ENCODE measurements around the gene SLC19A2.
A peak's percentile ranks its signal among the peaks of the same experiment; 100 is the strongest.
"Not testable (repeated sequence)": the region's sequence is repeated elsewhere in the genome, so short reads cannot be mapped to it uniquely, and the experiment has no call there.

Gene SLC19A2

GRCh38 chr1:169485431-169486280, at the start of gene SLC19A2:
Gene SLC19A2 (minus strand): TSS chr1:169485944. CDS start chr1:169485766, 178 bp downstream.
- peak; percentile 99 for DNase-seq (ENCODE audit: low read depth in 2 of 2)

GRCh38 chr1:169534653-169535052, 48.9 kb upstream of the SLC19A2 start:
- DNase-seq (ENCODE audit: low read depth in 2 of 2): no peak

GRCh38 chr1:169533528-169534190, 47.9 kb upstream of the SLC19A2 start:
- not testable (repeated sequence) for DNase-seq (ENCODE audit: low read depth in 2 of 2)

- DNase-seq (ENCODE audit: low read depth in 2 of 2): no peak
Measured at GRCh38 chr1:169530448-169530847, 44.7 kb upstream of the SLC19A2 start.

- no peak for DNase-seq (ENCODE audit: low read depth in 2 of 2)
Measured at GRCh38 chr1:169529068-169529642, 43.4 kb upstream of the SLC19A2 start.

- DNase-seq (ENCODE audit: low read depth in 2 of 2): no peak
Measured at GRCh38 chr1:169528215-169529067, 42.7 kb upstream of the SLC19A2 start.

- DNase-seq (ENCODE audit: low read depth in 2 of 2): no peak
Measured at GRCh38 chr1:169527451-169528214, 41.9 kb upstream of the SLC19A2 start.

GRCh38 chr1:169527001-169527400, 41.3 kb upstream of the SLC19A2 start:
- no peak for DNase-seq (ENCODE audit: low read depth in 2 of 2)

GRCh38 chr1:169526120-169526832, 40.5 kb upstream of the SLC19A2 start:
- no peak for DNase-seq (ENCODE audit: low read depth in 2 of 2)

- DNase-seq (ENCODE audit: low read depth in 2 of 2): no peak
Measured at GRCh38 chr1:169525391-169525790, 39.6 kb upstream of the SLC19A2 start.

GRCh38 chr1:169523904-169524303, 38.2 kb upstream of the SLC19A2 start:
- DNase-seq (ENCODE audit: low read depth in 2 of 2): no peak

GRCh38 chr1:169521226-169521625, 35.5 kb upstream of the SLC19A2 start:
- no peak for DNase-seq (ENCODE audit: low read depth in 2 of 2)

- no peak for DNase-seq (ENCODE audit: low read depth in 2 of 2)
Measured at GRCh38 chr1:169517558-169518186, 31.9 kb upstream of the SLC19A2 start.

- no peak for DNase-seq (ENCODE audit: low read depth in 2 of 2)
Measured at GRCh38 chr1:169515641-169516040, 29.9 kb upstream of the SLC19A2 start.

- DNase-seq (ENCODE audit: low read depth in 2 of 2): no peak
Measured at GRCh38 chr1:169514566-169515270, 29.0 kb upstream of the SLC19A2 start.

- no peak for DNase-seq (ENCODE audit: low read depth in 2 of 2)
Measured at GRCh38 chr1:169513208-169513607, 27.5 kb upstream of the SLC19A2 start.

- DNase-seq (ENCODE audit: low read depth in 2 of 2): peak; percentile 23
Measured at GRCh38 chr1:169511316-169512005, 25.7 kb upstream of the SLC19A2 start.

- DNase-seq (ENCODE audit: low read depth in 2 of 2): no peak
Measured at GRCh38 chr1:169510060-169510459, 24.3 kb upstream of the SLC19A2 start.

- DNase-seq (ENCODE audit: low read depth in 2 of 2): no peak
Measured at GRCh38 chr1:169509354-169509753, 23.6 kb upstream of the SLC19A2 start.
